GM06990 (cell line): ENCODE results near the gene URAD.

Experiments
- DNase-seq: peaks from one replicate; pipeline ENCODE4 v3.0.0-alpha.2; 2011; ENCODE audit not compliant: insufficient read length; ENCODE audit errors: extremely low read depth
- H3K27me3 ChIP-seq: replicated peaks from 2 replicates; pipeline ENCODE4 v1.6.0; 2011; ENCODE audit warnings: low read length; ENCODE audit not compliant: control insufficient read depth, insufficient read depth
- H3K36me3 ChIP-seq: 2 replicates; pipeline ENCODE4 v1.5.1; 2011; ENCODE audit warnings: low read length; ENCODE audit not compliant: control insufficient read depth, insufficient read depth
- H3K4me3 ChIP-seq: replicated peaks from 2 replicates; pipeline ENCODE4 v1.5.1; 2011; ENCODE audit warnings: low read depth, mild to moderate bottlenecking, control low read depth, low read length
- TF ChIP-seq, protein P1 (sequence below): IDR thresholded peaks from 2 replicates; pipeline ENCODE4 v1.5.1; 2011; ENCODE audit warnings: low read length, control low read depth, mild to moderate bottlenecking, inconsistent platforms; ENCODE audit not compliant: insufficient read depth, poor library complexity, severe bottlenecking

The URAD gene

DNA sequence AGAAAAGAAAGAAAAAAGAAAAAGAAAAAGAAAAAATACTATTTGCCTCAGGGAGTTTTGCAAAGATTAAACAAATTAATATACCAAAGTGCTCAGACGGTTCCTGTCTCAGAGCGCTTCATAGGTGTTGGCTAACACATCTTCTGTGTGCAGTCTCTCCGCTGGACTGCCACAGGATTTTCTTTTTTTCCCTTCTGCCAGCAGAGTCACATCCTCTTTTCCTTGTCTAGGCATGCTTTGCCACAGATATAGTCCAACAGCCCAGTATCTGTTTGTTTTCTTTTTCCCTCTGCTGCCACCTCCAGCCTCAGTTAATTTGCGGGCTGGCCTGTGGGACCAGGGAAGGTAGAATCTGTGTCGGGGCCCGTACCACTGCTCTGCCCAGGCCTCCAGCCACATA lies 3.4 kb upstream of the URAD start:
- TF ChIP-seq, protein P1, sequence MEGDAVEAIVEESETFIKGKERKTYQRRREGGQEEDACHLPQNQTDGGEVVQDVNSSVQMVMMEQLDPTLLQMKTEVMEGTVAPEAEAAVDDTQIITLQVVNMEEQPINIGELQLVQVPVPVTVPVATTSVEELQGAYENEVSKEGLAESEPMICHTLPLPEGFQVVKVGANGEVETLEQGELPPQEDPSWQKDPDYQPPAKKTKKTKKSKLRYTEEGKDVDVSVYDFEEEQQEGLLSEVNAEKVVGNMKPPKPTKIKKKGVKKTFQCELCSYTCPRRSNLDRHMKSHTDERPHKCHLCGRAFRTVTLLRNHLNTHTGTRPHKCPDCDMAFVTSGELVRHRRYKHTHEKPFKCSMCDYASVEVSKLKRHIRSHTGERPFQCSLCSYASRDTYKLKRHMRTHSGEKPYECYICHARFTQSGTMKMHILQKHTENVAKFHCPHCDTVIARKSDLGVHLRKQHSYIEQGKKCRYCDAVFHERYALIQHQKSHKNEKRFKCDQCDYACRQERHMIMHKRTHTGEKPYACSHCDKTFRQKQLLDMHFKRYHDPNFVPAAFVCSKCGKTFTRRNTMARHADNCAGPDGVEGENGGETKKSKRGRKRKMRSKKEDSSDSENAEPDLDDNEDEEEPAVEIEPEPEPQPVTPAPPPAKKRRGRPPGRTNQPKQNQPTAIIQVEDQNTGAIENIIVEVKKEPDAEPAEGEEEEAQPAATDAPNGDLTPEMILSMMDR = no peak
- no peak for DNase-seq
- Histone ChIP-seq H3K36me3 (no peaks in the 10 kb centered on the region), H3K27me3 (no peaks in the 10 kb centered on the region), H3K4me3 (no peak overlapping the region)

DNA sequence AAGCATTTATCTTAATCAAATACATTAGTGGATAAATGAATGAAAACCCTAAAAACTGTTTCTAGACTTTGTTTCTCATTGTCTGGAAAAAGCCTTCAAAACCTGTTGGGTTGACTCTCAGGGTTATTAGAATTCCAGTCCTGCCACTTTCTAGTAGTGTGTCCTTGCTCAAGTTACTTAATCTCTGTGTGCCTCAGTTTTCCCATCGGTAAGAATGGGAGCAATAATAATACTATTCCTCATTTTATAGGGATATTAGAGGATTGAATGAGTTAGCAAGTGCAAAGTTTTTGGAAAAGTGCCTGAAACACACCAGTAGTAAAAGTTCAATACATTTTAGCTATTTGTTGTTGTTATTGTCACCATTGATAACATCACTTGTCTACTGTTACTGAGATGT lies 2.9 kb downstream of the URAD start:
- TF ChIP-seq, protein P1 = no peak
- no peaks in the 10 kb centered on the region for H3K36me3 ChIP-seq
- H3K27me3 ChIP-seq = no peaks in the 10 kb centered on the region
- H3K4me3 ChIP-seq = no peak overlapping the region
- no peak for DNase-seq

DNA sequence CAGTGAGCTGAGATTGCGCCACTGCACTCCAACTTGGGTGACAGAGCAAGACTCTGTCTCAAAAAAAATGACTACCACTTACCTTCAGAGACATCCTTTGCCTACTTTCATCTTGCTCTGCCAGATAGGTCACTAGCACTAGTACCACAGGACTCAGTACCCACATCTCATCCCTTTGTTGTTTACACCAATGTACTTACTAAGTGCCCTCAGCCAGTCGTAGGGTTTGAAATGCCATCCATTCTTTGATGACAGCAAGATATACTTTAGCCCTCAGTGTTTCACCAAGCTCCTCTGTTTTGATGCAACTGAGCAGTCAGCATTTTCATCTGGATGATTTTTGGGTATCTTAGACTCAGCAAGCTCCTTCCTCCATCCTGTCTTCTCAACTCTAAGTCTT lies 6.1 kb downstream of the URAD start:
- TF ChIP-seq, protein P1 = no peak
- H3K27me3 ChIP-seq = no peaks in the 10 kb centered on the region
- DNase-seq = no peak

DNA sequence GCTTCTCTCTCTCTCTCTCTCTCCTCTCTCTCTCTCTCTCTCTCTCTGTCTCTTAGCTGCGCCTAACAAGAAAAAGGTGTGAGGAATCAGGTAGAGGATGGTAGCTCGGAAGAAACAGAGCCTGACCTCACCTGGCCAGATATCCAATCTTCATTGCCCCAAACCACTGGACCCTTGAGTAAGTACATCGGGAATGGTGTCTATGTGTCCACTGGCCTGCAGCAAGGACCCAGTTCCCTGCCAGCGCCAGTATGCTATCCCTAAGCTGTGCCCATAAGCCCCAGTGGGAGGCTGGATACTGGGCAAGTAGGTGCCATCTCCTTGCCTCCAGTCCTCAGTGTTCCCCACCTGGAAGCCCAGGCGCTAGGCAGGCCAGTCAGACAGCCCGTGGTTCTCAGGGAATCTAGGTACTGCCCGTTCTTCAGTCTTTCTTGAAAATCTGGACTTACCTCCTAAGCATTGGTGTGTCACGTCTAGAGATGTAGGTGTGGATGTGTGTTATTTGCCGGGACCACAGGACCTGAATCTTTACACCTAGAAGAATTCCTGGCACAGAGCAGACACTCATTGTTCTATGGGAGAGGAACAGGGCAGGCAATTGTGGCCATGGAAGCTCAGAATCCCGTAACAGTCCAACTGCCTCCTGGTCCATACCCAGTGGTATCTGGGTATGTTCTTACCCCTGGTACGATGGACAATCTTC lies 7.3 kb downstream of the URAD start:
- Histone ChIP-seq H3K36me3 (no peaks in the 10 kb centered on the region), H3K27me3 (0 out of 2 replicates have a peak, but pooled peaks cover under 1% of the 10 kb centered on the region), H3K4me3 (no peak overlapping the region)
- TF ChIP-seq, protein P1 = no peak
- no peak for DNase-seq

More for the DNA sequence above, 6.1 kb downstream of the URAD start:
- no peak overlapping the region for H3K4me3 ChIP-seq
- H3K36me3 ChIP-seq = no peaks in the 10 kb centered on the region

DNA sequence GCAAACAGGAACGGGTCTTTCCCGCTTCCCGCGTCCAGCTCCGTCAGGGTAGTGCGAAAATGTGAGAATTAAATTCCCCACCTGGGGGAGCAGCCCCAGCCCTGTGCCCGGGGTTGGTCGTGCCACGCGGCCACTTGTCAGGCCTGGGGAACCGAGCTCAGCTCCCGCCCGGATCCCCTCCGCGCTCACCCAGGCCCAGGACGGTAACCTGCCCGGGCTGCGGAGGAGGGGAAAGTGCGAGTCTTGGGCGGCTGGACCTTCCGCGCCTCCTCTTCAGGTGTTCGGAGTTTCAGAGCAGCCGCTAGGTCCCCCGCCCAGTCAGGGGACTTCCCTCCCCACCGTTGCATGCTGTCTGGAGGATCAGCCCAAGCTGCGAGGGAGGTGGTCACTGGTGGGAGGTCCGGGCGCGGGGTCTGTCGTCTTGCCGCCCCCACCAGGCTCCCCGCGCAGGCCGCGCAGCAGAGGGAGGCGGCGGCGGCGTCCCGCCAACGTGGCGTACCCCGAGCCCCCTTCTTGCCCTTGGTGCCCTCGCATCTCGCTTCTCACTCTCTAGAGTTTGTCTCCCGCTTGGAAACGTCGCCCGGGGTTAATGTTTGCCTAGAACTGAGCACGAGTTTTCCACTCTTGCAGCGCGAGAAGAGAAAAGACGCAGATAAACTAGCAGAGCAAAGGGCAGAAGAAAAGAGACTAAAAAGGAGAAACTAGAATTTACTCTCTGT lies 8.1 kb downstream of the URAD start:
- H3K27me3 ChIP-seq = peaks cover 3% of the 10 kb centered on the region
- TF ChIP-seq, protein P1 = no peak
- no peaks in the 10 kb centered on the region for H3K36me3 ChIP-seq
- no peak for DNase-seq
- H3K4me3 ChIP-seq = no peak overlapping the region
